ENCODE data around the gene UMAD1.
"Not testable (repeated sequence)": the region's sequence is repeated elsewhere in the genome, so short reads cannot be mapped to it uniquely, and the experiment has no call there.

DNA sequence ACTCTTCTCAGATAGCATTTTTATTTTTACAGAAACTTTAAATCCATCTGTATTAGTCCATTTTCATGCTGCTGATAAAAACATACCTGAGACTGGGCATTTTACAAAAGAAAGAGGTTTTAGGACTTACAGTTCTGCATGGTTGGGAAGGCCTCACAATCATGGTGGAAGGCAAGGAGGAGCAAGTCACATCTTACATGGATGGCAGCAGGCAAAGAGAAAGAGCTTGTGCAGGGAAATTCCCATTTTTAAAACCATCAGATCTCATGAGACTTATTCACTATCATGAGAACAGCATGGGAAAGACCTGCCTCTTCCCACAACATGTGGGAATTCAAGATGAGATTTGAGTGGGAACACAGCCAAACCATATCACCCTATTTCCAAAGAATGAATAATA lies 184.7 kb downstream of the UMAD1 start:
- TF ChIP-seq, protein P1, sequence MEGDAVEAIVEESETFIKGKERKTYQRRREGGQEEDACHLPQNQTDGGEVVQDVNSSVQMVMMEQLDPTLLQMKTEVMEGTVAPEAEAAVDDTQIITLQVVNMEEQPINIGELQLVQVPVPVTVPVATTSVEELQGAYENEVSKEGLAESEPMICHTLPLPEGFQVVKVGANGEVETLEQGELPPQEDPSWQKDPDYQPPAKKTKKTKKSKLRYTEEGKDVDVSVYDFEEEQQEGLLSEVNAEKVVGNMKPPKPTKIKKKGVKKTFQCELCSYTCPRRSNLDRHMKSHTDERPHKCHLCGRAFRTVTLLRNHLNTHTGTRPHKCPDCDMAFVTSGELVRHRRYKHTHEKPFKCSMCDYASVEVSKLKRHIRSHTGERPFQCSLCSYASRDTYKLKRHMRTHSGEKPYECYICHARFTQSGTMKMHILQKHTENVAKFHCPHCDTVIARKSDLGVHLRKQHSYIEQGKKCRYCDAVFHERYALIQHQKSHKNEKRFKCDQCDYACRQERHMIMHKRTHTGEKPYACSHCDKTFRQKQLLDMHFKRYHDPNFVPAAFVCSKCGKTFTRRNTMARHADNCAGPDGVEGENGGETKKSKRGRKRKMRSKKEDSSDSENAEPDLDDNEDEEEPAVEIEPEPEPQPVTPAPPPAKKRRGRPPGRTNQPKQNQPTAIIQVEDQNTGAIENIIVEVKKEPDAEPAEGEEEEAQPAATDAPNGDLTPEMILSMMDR (IDR thresholded peaks at IDR 0.05; ENCODE audit: extremely low read depth in 1 of 2, insufficient read depth in 1 of 2, low read depth in 1 of 2, low read length in 2 of 2): not testable (repeated sequence)
- TF ChIP-seq POLR2A (IDR thresholded peaks at IDR 0.05; ENCODE audit: low read depth, low read length); POLR2AphosphoS5 (IDR thresholded peaks at IDR 0.05; ENCODE audit: insufficient read depth, low read depth, low read length): not testable (repeated sequence)
- TF ChIP-seq, protein P2, sequence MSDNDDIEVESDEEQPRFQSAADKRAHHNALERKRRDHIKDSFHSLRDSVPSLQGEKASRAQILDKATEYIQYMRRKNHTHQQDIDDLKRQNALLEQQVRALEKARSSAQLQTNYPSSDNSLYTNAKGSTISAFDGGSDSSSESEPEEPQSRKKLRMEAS (IDR thresholded peaks at IDR 0.05; ENCODE audit: insufficient read depth, insufficient read length): not testable (repeated sequence)
